H1 (cell line): ENCODE measurements around the gene CCDC197. TPM values are rescaled to one million over a fixed set of nuclear protein-coding genes. Genes with fewer than 3 reads are reported as not detected.

Experiments used
- CTCF ChIA-PET: fragments of 300-600 bp; sonication (Branson Sonifier 250); formaldehyde crosslinking; loops from one replicate; lab custom pipeline; 2021; ENCODE audit not compliant: partially characterized antibody; lab: Charles Lee
- POLR2A ChIA-PET: fragments of 300-600 bp; sonication (Branson Sonifier 250); formaldehyde crosslinking; loops from one replicate; lab custom pipeline; 2021; ENCODE audit warnings: inconsistent platforms; ENCODE audit not compliant: partially characterized antibody; lab: Charles Lee
- DNase-seq, 2 experiments: peaks; one replicate each; pipeline versions ENCODE4 v3.0.0 to v3.0.0-alpha.2; 2010 to 2022; ENCODE audit warnings: low spot score in 2 of 2, low read depth in 1 of 2, mixed read lengths in 1 of 2
- FAIRE-seq: peaks from 2 replicates; lab custom pipeline; 2011; peaks lifted over from hg19 to GRCh38; lab: Jason Lieb, UNC
- H2AFZ ChIP-seq: 2 replicates; pipeline ENCODE4 v1.8.1; 2012; ENCODE audit warnings: low read length, inconsistent platforms
- H2AK5ac ChIP-seq: 2 replicates; pipeline ENCODE4 v1.6.1; 2013; ENCODE audit warnings: low read depth, low read length
- H2BK120ac ChIP-seq: replicated peaks from 2 replicates; pipeline ENCODE3; 2013; ENCODE audit warnings: low read depth, low read length, inconsistent platforms
- H2BK12ac ChIP-seq: 2 replicates; pipeline ENCODE4 v1.6.1; 2013; ENCODE audit warnings: low read depth, low read length
- H2BK15ac ChIP-seq: 2 replicates; pipeline ENCODE4 v1.6.1; 2013; ENCODE audit warnings: low read length
- H2BK20ac ChIP-seq: 2 replicates; pipeline ENCODE4 v1.6.1; 2013; ENCODE audit warnings: low read length
- H2BK5ac ChIP-seq: 2 replicates; pipeline ENCODE4 v1.6.1; 2013; ENCODE audit warnings: low read depth, low read length
- H3K14ac ChIP-seq: 2 replicates; pipeline ENCODE4 v1.6.1; 2013; ENCODE audit warnings: inconsistent platforms; ENCODE audit not compliant: insufficient read length
- H3K18ac ChIP-seq: 2 replicates; pipeline ENCODE4 v1.6.1; 2013; ENCODE audit warnings: low read length; ENCODE audit errors: extremely low read depth
- H3K23ac ChIP-seq: 2 replicates; pipeline ENCODE4 v1.6.1; 2013; ENCODE audit warnings: inconsistent platforms; ENCODE audit not compliant: insufficient read length
- H3K23me2 ChIP-seq: 2 replicates; pipeline ENCODE4 v1.6.1; 2013; ENCODE audit warnings: low read depth, low read length
- H3K27ac ChIP-seq: 2 replicates; pipeline ENCODE4 v1.6.1; 2011; ENCODE audit warnings: low read depth, low read length, inconsistent platforms
- H3K27me3 ChIP-seq, 4 experiments: replicated peaks in 1 of 4; 1 replicate in 1 of 4; 2 replicates in 3 of 4; pipeline versions ENCODE4 v1.6.1 to v1.8.1; 2011 to 2013; ENCODE audit warnings: low read length in 3 of 4, mild to moderate bottlenecking in 3 of 4, inconsistent platforms in 2 of 4, mixed read lengths in 2 of 4, moderate library complexity in 1 of 4; ENCODE audit not compliant: control insufficient read depth in 3 of 4, insufficient read depth in 3 of 4; ENCODE audit errors: extremely low read depth in 1 of 4
- H3K36me3 ChIP-seq, 4 experiments: 2 replicates each; pipeline versions ENCODE4 v1.6.1 to v1.8.1; 2011 to 2013; ENCODE audit warnings: mild to moderate bottlenecking in 4 of 4, low read length in 3 of 4, moderate library complexity in 2 of 4, control low read depth in 1 of 4, inconsistent platforms in 1 of 4; ENCODE audit not compliant: insufficient read depth in 4 of 4, control insufficient read depth in 2 of 4
- H3K4ac ChIP-seq: replicated peaks from 2 replicates; pipeline ENCODE3; 2013; ENCODE audit warnings: low read length, low read depth, mixed read lengths, inconsistent platforms; ENCODE audit not compliant: insufficient read length
- H3K4me1 ChIP-seq, 4 experiments: replicated peaks in 1 of 4; 1 replicate in 1 of 4; 2 replicates in 3 of 4; pipeline versions ENCODE4 v1.6.1 to v1.8.1; 2011 to 2013; ENCODE audit warnings: low read length in 3 of 4, inconsistent platforms in 2 of 4, mixed read lengths in 1 of 4; ENCODE audit not compliant: insufficient read depth in 4 of 4, control insufficient read depth in 3 of 4
- H3K4me2 ChIP-seq, 2 experiments: 2 replicates each; pipeline versions ENCODE4 v1.6.1 to v1.8.1; 2011 to 2013; ENCODE audit warnings: low read depth in 2 of 2, low read length in 2 of 2, control low read depth in 1 of 2, inconsistent platforms in 1 of 2, mild to moderate bottlenecking in 1 of 2; ENCODE audit not compliant: insufficient read depth in 1 of 2
- H3K4me3 ChIP-seq, 4 experiments: fragments of 200-600, 300-600 bp in 1 of 4; sonication (generic), shearing (Covaris generic), sonication (Bioruptor Twin) in 1 of 4; 2 replicates each; pipeline versions ENCODE4 v1.5.1 to v1.8.1; 2011 to 2016; ENCODE audit warnings: low read length in 4 of 4, low read depth in 3 of 4, control low read depth in 2 of 4, inconsistent platforms in 2 of 4, mild to moderate bottlenecking in 2 of 4, mixed read lengths in 1 of 4, moderate library complexity in 1 of 4; ENCODE audit not compliant: insufficient read depth in 2 of 4; ENCODE audit errors: extremely low read depth in 1 of 4
- H3K56ac ChIP-seq: replicated peaks from 2 replicates; pipeline ENCODE3; 2013; ENCODE audit warnings: low read depth, mild to moderate bottlenecking, mixed read lengths, low read length, inconsistent platforms; ENCODE audit not compliant: insufficient read length
- H3K79me1 ChIP-seq: 2 replicates; pipeline ENCODE4 v1.6.1; 2013; ENCODE audit warnings: low read depth, low read length, control low read depth
- H3K79me2 ChIP-seq, 2 experiments: 2 replicates each; pipeline versions ENCODE4 v1.6.1 to v1.8.1; 2012 to 2013; ENCODE audit warnings: low read length in 2 of 2, mild to moderate bottlenecking in 2 of 2, inconsistent platforms in 1 of 2; ENCODE audit not compliant: insufficient read depth in 2 of 2, control insufficient read depth in 1 of 2
- H3K9ac ChIP-seq, 4 experiments: replicated peaks in 1 of 4; 1 replicate in 1 of 4; 2 replicates in 3 of 4; pipeline versions ENCODE4 v1.6.1 to v1.8.1; 2011 to 2013; ENCODE audit warnings: low read depth in 3 of 4, low read length in 3 of 4, control low read depth in 2 of 4, mild to moderate bottlenecking in 2 of 4, moderate library complexity in 2 of 4, inconsistent platforms in 1 of 4; ENCODE audit errors: extremely low read depth in 1 of 4
- H3K9me3 ChIP-seq, 2 experiments: 2 replicates each; pipeline versions ENCODE4 v1.6.1 to v1.8.1; 2012 to 2013; ENCODE audit warnings: mild to moderate bottlenecking in 2 of 2, moderate library complexity in 2 of 2, control low read depth in 1 of 2, inconsistent platforms in 1 of 2, low read depth in 1 of 2, low read length in 1 of 2, mixed read lengths in 1 of 2; ENCODE audit not compliant: insufficient read depth in 2 of 2
- H4K20me1 ChIP-seq, 2 experiments: replicated peaks in 1 of 2; 2 replicates each; pipeline versions ENCODE3 to v1.8.1; 2011 to 2013; ENCODE audit warnings: inconsistent platforms in 2 of 2, low read length in 2 of 2, mild to moderate bottlenecking in 1 of 2; ENCODE audit not compliant: insufficient read depth in 2 of 2, control insufficient read depth in 1 of 2
- H4K5ac ChIP-seq: 2 replicates; pipeline ENCODE4 v1.6.1; 2013; ENCODE audit warnings: low read length, low read depth, mixed read lengths, inconsistent platforms; ENCODE audit not compliant: insufficient read length
- H4K8ac ChIP-seq: 2 replicates; pipeline ENCODE4 v1.8.0; 2013; ENCODE audit warnings: mild to moderate bottlenecking, moderate library complexity, low read length, inconsistent platforms; ENCODE audit not compliant: insufficient read depth; ENCODE audit errors: extremely low read depth
- H4K91ac ChIP-seq: replicated peaks from 2 replicates; pipeline ENCODE3; 2013; ENCODE audit warnings: low read length, mixed read lengths, inconsistent platforms; ENCODE audit not compliant: insufficient read length
- CBX5 ChIP-seq: fragments of 300-800, 300-1000 bp; sonication (generic); IDR thresholded peaks from 2 replicates; pipeline ENCODE4 v1.7.1; 2016; ENCODE audit warnings: antibody characterized with exemption, low read length, low read depth
- CBX8 ChIP-seq: fragments of 300-800, 300-1000 bp; sonication (generic); IDR thresholded peaks from 2 replicates; pipeline ENCODE4 v1.7.1; 2016; ENCODE audit warnings: low read depth, low read length, borderline replicate concordance
- HDAC2 ChIP-seq, 2 experiments: fragments of 300-600 bp in 1 of 2; sonication (generic) in 1 of 2; IDR thresholded peaks; 2 replicates each; pipeline ENCODE4 v1.6.1; 2011 to 2012; ENCODE audit warnings: low read depth in 2 of 2, low read length in 2 of 2, mild to moderate bottlenecking in 2 of 2, moderate library complexity in 2 of 2, borderline replicate concordance in 1 of 2, inconsistent platforms in 1 of 2
- HDAC6 ChIP-seq: IDR thresholded peaks from one replicate; pipeline ENCODE4 v1.7.1; 2012; ENCODE audit warnings: low read depth, mild to moderate bottlenecking, inconsistent platforms, low read length, moderate library complexity
- JUN ChIP-seq: IDR thresholded peaks from 2 replicates; pipeline ENCODE4 v1.6.1; 2011; ENCODE audit warnings: low read depth, mild to moderate bottlenecking, improper control_type of control experiment, low read length
- JUND ChIP-seq: IDR thresholded peaks from 2 replicates; pipeline ENCODE4 v1.6.1; 2011; ENCODE audit warnings: mild to moderate bottlenecking, improper control_type of control experiment, low read length
- KDM5A ChIP-seq: fragments of 200-600 bp; IDR thresholded peaks from 2 replicates; pipeline ENCODE4 v1.7.1; 2012; ENCODE audit warnings: mild to moderate bottlenecking, low read length, inconsistent platforms, mixed read lengths
- POU5F1 ChIP-seq: IDR thresholded peaks from 2 replicates; pipeline ENCODE4 v1.6.1; 2011; ENCODE audit warnings: low read depth, mild to moderate bottlenecking, low read length, moderate library complexity
- SIRT6 ChIP-seq: IDR thresholded peaks from one replicate; pipeline ENCODE4 v1.7.1; 2012; ENCODE audit warnings: low read length, inconsistent platforms
- TAF1 ChIP-seq: IDR thresholded peaks from 2 replicates; pipeline ENCODE4 v1.6.1; 2011; ENCODE audit warnings: mild to moderate bottlenecking, low read depth, low read length
- TAF7 ChIP-seq: optimal IDR thresholded peaks from 2 replicates; pipeline ENCODE3; 2011; ENCODE audit warnings: low read depth, mild to moderate bottlenecking, inconsistent platforms, low read length, moderate library complexity, borderline replicate concordance
- WGBS, 2 experiments: shearing (Covaris generic) in 1 of 2; methylation state at CpG; one replicate each; pipeline versions ENCODE4 v1.1.6 to v1.1.7; 2013 to 2015; ENCODE audit warnings: low lambda C conversion rate in 2 of 2, mixed read lengths in 2 of 2, inconsistent platforms in 1 of 2, low coverage in 1 of 2, missing lambda C conversion rate in 1 of 2; ENCODE audit not compliant: insufficient replicate concordance in 2 of 2, insufficient coverage in 1 of 2, insufficient read length in 1 of 2; ENCODE audit errors: extremely low coverage in 1 of 2, missing lambda C conversion rate in 1 of 2; 5-methylcytosine and 5-hydroxymethylcytosine counted together
- polyA plus RNA-seq, 7 experiments: library from polyadenylated mRNA; depleted of rRNA in 3 of 7; stranded (reverse) in 5 of 7; unstranded in 2 of 7; fragments of >200 nt in 5 of 7; fragments of 200-250 nt in 2 of 7; gene quantifications; 1 replicate in 5 of 7; 2 replicates in 1 of 7; 4 replicates in 1 of 7; pipeline versions ENCODE4 v1.2.1 to v1.2.3, GENCODE V29; 2011 to 2013; ENCODE audit warnings: missing spikeins in 2 of 7, mixed read lengths in 2 of 7
- total RNA-seq: library from RNA; stranded (reverse); fragmentation: NEBNext Ultra II Directional; extraction: Animal tissue kit (Norgen Biotek cat#: 25700); gene quantifications from 2 replicates; pipeline ENCODE4 v1.2.1, GENCODE V29; 2021
- TF ChIP-seq, protein P1 (sequence below): IDR thresholded peaks from 2 replicates; pipeline ENCODE4 v1.6.1; 2011; ENCODE audit warnings: low read depth, mild to moderate bottlenecking, low read length; ENCODE audit not compliant: insufficient read depth

The CCDC197 gene
- total and polyA plus RNA-seq, 2 of the 8 experiments (the other 6 are each of a cell fraction or from before 2014, with no cell fraction given), result not detected

DNA sequence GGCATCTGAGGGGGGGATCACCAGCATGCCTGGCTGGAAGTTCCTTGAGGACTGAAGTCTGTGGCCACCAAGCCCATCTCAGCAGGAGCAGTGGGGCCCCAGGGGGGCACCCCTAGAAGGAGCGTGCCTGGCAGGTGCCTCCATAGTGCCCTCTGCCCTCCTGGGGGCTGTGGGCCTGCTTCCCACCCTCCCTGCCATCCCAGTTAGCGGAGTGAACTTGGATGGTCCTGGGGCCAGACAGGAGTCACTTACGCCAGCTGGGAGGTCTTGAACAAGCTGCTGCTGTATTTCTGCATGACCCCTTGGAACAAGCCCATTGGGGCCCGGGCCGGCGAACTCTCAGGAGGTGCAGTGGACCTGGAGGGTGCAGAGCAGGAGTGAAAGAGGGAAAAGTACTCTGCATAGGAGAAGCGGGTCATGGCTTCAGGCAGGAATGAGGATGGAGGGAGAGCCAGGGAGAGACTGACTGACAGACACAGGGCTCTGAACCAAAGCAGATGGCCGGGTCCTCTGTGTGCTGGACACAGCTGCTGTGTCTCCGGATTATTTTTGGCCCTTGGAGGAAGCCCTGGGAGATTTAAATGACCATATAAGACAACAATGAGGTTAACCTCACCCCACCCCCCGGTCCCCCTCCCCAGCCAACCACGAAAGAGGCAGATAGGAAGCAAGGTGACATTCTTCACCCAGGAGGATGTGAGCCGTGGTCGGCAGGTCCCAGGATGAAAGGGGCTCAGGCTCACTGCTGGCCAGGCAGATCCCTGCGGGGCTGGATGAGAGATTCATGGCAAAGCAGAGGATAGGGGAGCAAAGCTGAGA lies 40.4 kb upstream of the CCDC197 start:
- H3K36me3 ChIP-seq, result no peaks in the 10 kb centered on the region
- no peak for TF ChIP-seq CBX8
- TF ChIP-seq HDAC6, result no peak
- TF ChIP-seq, protein P1, sequence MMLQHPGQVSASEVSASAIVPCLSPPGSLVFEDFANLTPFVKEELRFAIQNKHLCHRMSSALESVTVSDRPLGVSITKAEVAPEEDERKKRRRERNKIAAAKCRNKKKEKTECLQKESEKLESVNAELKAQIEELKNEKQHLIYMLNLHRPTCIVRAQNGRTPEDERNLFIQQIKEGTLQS, result no peak
- no peak for TF ChIP-seq HDAC2 (IDR thresholded peaks at IDR 0.05; ENCODE audit: borderline replicate concordance in 1 of 2, low read depth in 2 of 2, low read length in 2 of 2)
- no peak for TF ChIP-seq SIRT6
- no peak for TF ChIP-seq JUND
- no peak for TF ChIP-seq TAF1
- no peak for TF ChIP-seq TAF7
- no peak for TF ChIP-seq POU5F1
- no peak for TF ChIP-seq KDM5A
- no peak for TF ChIP-seq JUN
- TF ChIP-seq CBX5, result no peak

More for the DNA sequence above, 40.4 kb upstream of the CCDC197 start:
- H3K23ac ChIP-seq, result no peak overlapping the region
- no peak overlapping the region for H3K4me3 ChIP-seq
- no peaks in the 10 kb centered on the region for H3K27me3 ChIP-seq
- no peak overlapping the region for H4K91ac ChIP-seq
- WGBS, 2 experiments, result 83% methylated on average over 14 of the region's 14 CpGs; no CpG with 5 or more reads in 1 of the 2 experiments
- no peak overlapping the region for H3K4me2 ChIP-seq
- no peak overlapping the region for H3K14ac ChIP-seq
- no peak overlapping the region for H2AFZ ChIP-seq
- no peaks in the 10 kb centered on the region for H3K79me2 ChIP-seq
- no peaks in the 10 kb centered on the region for H3K23me2 ChIP-seq
- H2BK20ac ChIP-seq, result no peak overlapping the region
- H3K56ac ChIP-seq, result no peak overlapping the region
- no peak overlapping the region for H2BK120ac ChIP-seq
- H2BK12ac ChIP-seq, result 0 out of 2 replicates have a peak overlapping the region, but pooled peaks have one; percentile 5
- peak overlapping the region; percentile 28; the same call in 1 of the 2 replicates for H2BK5ac ChIP-seq
- no peak overlapping the region for H2BK15ac ChIP-seq
- no peak for FAIRE-seq
- DNase-seq, result no peak
- H2AK5ac ChIP-seq, result no peak overlapping the region
- POLR2A ChIA-PET, result interaction anchor here (0.6 kb wide), 1 partner anchor 224 kb away, joined by 3 read pairs; no protein-coding TSS in a partner anchor
- H3K4ac ChIP-seq, result no peak overlapping the region
- no peak overlapping the region for H4K5ac ChIP-seq
- no peaks in the 10 kb centered on the region for H3K9me3 ChIP-seq
- H3K9ac ChIP-seq, result no peak overlapping the region
- H3K4me1 ChIP-seq, result peaks cover 0 to 17% (median 10%) of the 10 kb centered on the region in 4 experiments; a peak in 5 of 7 replicates
- no peak overlapping the region for H4K8ac ChIP-seq
- no peaks in the 10 kb centered on the region for H4K20me1 ChIP-seq
- CTCF ChIA-PET, result interaction anchor here (1.1 to 8.1 kb wide), 8 partner anchors 11 to 48 kb away, joined by 3 to 57 read pairs (median 5); partner anchors contain the start of genes ASB2 and CCDC197
- H3K27ac ChIP-seq, result no peak overlapping the region
- H3K18ac ChIP-seq, result no peak overlapping the region
- no peaks in the 10 kb centered on the region for H3K79me1 ChIP-seq
